Spinal cord (tissue), 10 donors: Measurements from ENCODE around the gene PPP2R2B. TPM values are rescaled to one million over a fixed set of nuclear protein-coding genes. Genes with fewer than 3 reads are reported as not detected.

Source experiments
- DNase-seq, 6 donors: peaks; one replicate each; pipeline versions ENCODE4 v3.0.0 to v3.0.0-alpha.2; 2013 to 2015; ENCODE audit warnings: low spot score in 6 of 6, low read depth in 4 of 6
- H3K27ac ChIP-seq: one replicate; pipeline ENCODE4 v1.5.1; 2013; ENCODE audit warnings: low read depth, low read length, control low read depth
- H3K27me3 ChIP-seq: one replicate; pipeline ENCODE4 v1.6.1; 2013; ENCODE audit warnings: low read length; ENCODE audit not compliant: control insufficient read depth, insufficient read depth
- H3K36me3 ChIP-seq: one replicate; pipeline ENCODE4 v1.6.1; 2013; ENCODE audit warnings: low read length; ENCODE audit not compliant: control insufficient read depth, insufficient read depth
- H3K4me1 ChIP-seq: one replicate; pipeline ENCODE4 v1.6.1; 2013; ENCODE audit warnings: low read length; ENCODE audit not compliant: control insufficient read depth, insufficient read depth
- H3K4me3 ChIP-seq: one replicate; pipeline ENCODE4 v1.5.1; 2013; ENCODE audit warnings: low read depth, low read length, control low read depth
- H3K9me3 ChIP-seq: one replicate; pipeline ENCODE4 v1.6.1; 2013; ENCODE audit warnings: low read length; ENCODE audit not compliant: control insufficient read depth, insufficient read depth
- WGBS: methylation state at CpG from one replicate; pipeline ENCODE4 v1.1.5; 2013; ENCODE audit warnings: missing lambda C conversion rate; ENCODE audit not compliant: insufficient coverage; 5-methylcytosine and 5-hydroxymethylcytosine counted together
- polyA plus RNA-seq, 2 donors: library from polyadenylated mRNA; unstranded; fragments of 120-200 nt; gene quantifications; one replicate each; pipeline ENCODE4 v1.2.1, GENCODE V29; 2013; ENCODE audit not compliant: insufficient read length in 2 of 2
- total RNA-seq, 2 donors: library from RNA; depleted of rRNA in 1 of 2; stranded (reverse); fragments of 120-200 nt in 1 of 2; fragments of >200 nt in 1 of 2; gene quantifications; one replicate each; pipeline versions ENCODE4 v1.2.3 to v1.2.4, GENCODE V29; 2013 to 2014
- donor health status: healthy.

Gene PPP2R2B
- total and polyA plus RNA-seq, 4 donors = 62.0 to 211 (median 150) TPM

GRCh38 chr5:146906803-146907202 is 28.2 kb upstream of the PPP2R2B start:
- Histone ChIP-seq H3K4me1 (no peaks in the 10 kb centered on the region), H3K9me3 (no peaks in the 10 kb centered on the region), H3K36me3 (no peaks in the 10 kb centered on the region), H3K27me3 (no peaks in the 10 kb centered on the region), H3K4me3 (no peak overlapping the region), H3K27ac (no peak overlapping the region)
- DNase-seq = no peak
- WGBS = 100% methylated on average over 2 of the region's 5 CpGs

- Histone ChIP-seq H3K27ac (no peak overlapping the region), H3K36me3 (no peaks in the 10 kb centered on the region), H3K4me3 (no peak overlapping the region), H3K4me1 (no peaks in the 10 kb centered on the region), H3K9me3 (no peaks in the 10 kb centered on the region), H3K27me3 (no peaks in the 10 kb centered on the region)
- WGBS = no CpG with 5 or more reads among the region's 1 CpG
- no peak for DNase-seq
Observed at GRCh38 chr5:146904890-146905289, 26.3 kb upstream of the PPP2R2B start.

GRCh38 chr5:146903789-146904188 is 25.2 kb upstream of the PPP2R2B start:
- H3K27me3 ChIP-seq = no peaks in the 10 kb centered on the region
- H3K36me3 ChIP-seq = no peaks in the 10 kb centered on the region

GRCh38 chr5:146902471-146902870 is 23.9 kb upstream of the PPP2R2B start:
- WGBS = 73% methylated on average over 3 of the region's 3 CpGs

More at GRCh38 chr5:146903789-146904188, 25.2 kb upstream of the PPP2R2B start:
- no peaks in the 10 kb centered on the region for H3K4me1 ChIP-seq
- H3K27ac ChIP-seq = no peak overlapping the region
- no peak overlapping the region for H3K4me3 ChIP-seq
- H3K9me3 ChIP-seq = no peaks in the 10 kb centered on the region
- WGBS = no CpG with 5 or more reads among the region's 1 CpG
- DNase-seq = no peak

GRCh38 chr5:146897061-146897460 is 18.5 kb upstream of the PPP2R2B start:
- Histone ChIP-seq H3K4me1 (no peaks in the 10 kb centered on the region), H3K27ac (no peak overlapping the region), H3K4me3 (no peak overlapping the region), H3K9me3 (peaks cover 1% of the 10 kb centered on the region), H3K36me3 (no peaks in the 10 kb centered on the region), H3K27me3 (no peaks in the 10 kb centered on the region)
- DNase-seq = no peak
- 70% methylated on average over 1 of the region's 3 CpGs for WGBS

More at GRCh38 chr5:146902471-146902870, 23.9 kb upstream of the PPP2R2B start:
- H3K27me3 ChIP-seq = no peaks in the 10 kb centered on the region
- peaks cover 1% of the 10 kb centered on the region for H3K9me3 ChIP-seq
- H3K36me3 ChIP-seq = no peaks in the 10 kb centered on the region
- H3K4me3 ChIP-seq = no peak overlapping the region
- H3K4me1 ChIP-seq = no peaks in the 10 kb centered on the region
- no peak overlapping the region for H3K27ac ChIP-seq
- no peak for DNase-seq

GRCh38 chr5:146894753-146895521 is 16.4 kb upstream of the PPP2R2B start:
- no peaks in the 10 kb centered on the region for H3K36me3 ChIP-seq
- no peaks in the 10 kb centered on the region for H3K4me1 ChIP-seq
- no peak for DNase-seq
- 94% methylated on average over 2 of the region's 4 CpGs for WGBS
- peaks cover 1% of the 10 kb centered on the region for H3K9me3 ChIP-seq
- H3K27me3 ChIP-seq = no peaks in the 10 kb centered on the region
- H3K27ac ChIP-seq = no peak overlapping the region
- H3K4me3 ChIP-seq = no peak overlapping the region

- 100% methylated on average over 3 of the region's 3 CpGs for WGBS
Observed at GRCh38 chr5:146893991-146894390, 15.4 kb upstream of the PPP2R2B start.

GRCh38 chr5:146892231-146892630 is 13.7 kb upstream of the PPP2R2B start:
- no peaks in the 10 kb centered on the region for H3K27me3 ChIP-seq

More at GRCh38 chr5:146893991-146894390, 15.4 kb upstream of the PPP2R2B start:
- Histone ChIP-seq H3K4me1 (no peaks in the 10 kb centered on the region), H3K4me3 (no peak overlapping the region), H3K27me3 (no peaks in the 10 kb centered on the region), H3K9me3 (peaks cover 1% of the 10 kb centered on the region), H3K27ac (no peak overlapping the region), H3K36me3 (no peaks in the 10 kb centered on the region)
- DNase-seq = no peak

GRCh38 chr5:146891511-146891910 is 13.0 kb upstream of the PPP2R2B start:
- H3K27ac ChIP-seq = no peak overlapping the region
- DNase-seq = no peak
- no peaks in the 10 kb centered on the region for H3K27me3 ChIP-seq
- H3K36me3 ChIP-seq = no peaks in the 10 kb centered on the region
- H3K9me3 ChIP-seq = no peaks in the 10 kb centered on the region
- WGBS = no CpG with 5 or more reads among the region's 1 CpG
- H3K4me1 ChIP-seq = no peaks in the 10 kb centered on the region
- H3K4me3 ChIP-seq = no peak overlapping the region

More at GRCh38 chr5:146892231-146892630, 13.7 kb upstream of the PPP2R2B start:
- WGBS = 71% methylated on average over 1 of the region's 3 CpGs
- Histone ChIP-seq H3K4me3 (no peak overlapping the region), H3K4me1 (no peaks in the 10 kb centered on the region), H3K27ac (no peak overlapping the region), H3K9me3 (no peaks in the 10 kb centered on the region), H3K36me3 (no peaks in the 10 kb centered on the region)
- DNase-seq = no peak
